GM23248 (cell line): ENCODE measurements around the gene TNIK. TPM values are rescaled to one million over a fixed set of nuclear protein-coding genes. Genes with fewer than 3 reads are reported as not detected.

ENCODE experiments used
- DNase-seq: peaks from one replicate; pipeline ENCODE4 v3.0.0-alpha.2; 2015
- H2AFZ ChIP-seq: fragments of 200-600 bp; sonication (generic); 2 replicates; pipeline ENCODE4 v1.6.1; 2016; ENCODE audit warnings: antibody characterized with exemption
- H3F3A ChIP-seq: fragments of 200-600 bp; sonication (generic); 2 replicates; pipeline ENCODE4 v1.6.1; 2016; ENCODE audit warnings: mild to moderate bottlenecking, antibody characterized with exemption, mixed run types; ENCODE audit not compliant: insufficient read depth
- H3K27ac ChIP-seq: fragments of 200-600 bp; sonication (generic); 2 replicates; pipeline ENCODE4 v1.5.1; 2016; ENCODE audit warnings: mild to moderate bottlenecking
- H3K27me3 ChIP-seq: fragments of 200-600 bp; sonication (generic); replicated peaks from 2 replicates; pipeline ENCODE4 v1.6.1; 2016; ENCODE audit warnings: mild to moderate bottlenecking; ENCODE audit not compliant: insufficient read depth
- H3K36me3 ChIP-seq: fragments of 200-600 bp; sonication (generic); 2 replicates; pipeline ENCODE4 v1.6.1; 2016; ENCODE audit warnings: low read depth, mild to moderate bottlenecking
- H3K4me1 ChIP-seq: fragments of 200-600 bp; sonication (generic); 2 replicates; pipeline ENCODE4 v1.6.1; 2016; ENCODE audit warnings: mild to moderate bottlenecking; ENCODE audit not compliant: insufficient read depth
- H3K4me2 ChIP-seq: fragments of 200-600 bp; sonication (generic); one replicate; pipeline ENCODE4 v1.6.1; 2016; ENCODE audit warnings: mild to moderate bottlenecking; ENCODE audit not compliant: unreplicated experiment
- H3K4me3 ChIP-seq: fragments of 200-600 bp; sonication (generic); 2 replicates; pipeline ENCODE4 v1.5.1; 2016; ENCODE audit warnings: mild to moderate bottlenecking
- H3K79me2 ChIP-seq: fragments of 200-600 bp; sonication (generic); 2 replicates; pipeline ENCODE4 v1.6.1; 2016; ENCODE audit warnings: mild to moderate bottlenecking; ENCODE audit not compliant: insufficient read depth
- H3K9ac ChIP-seq: fragments of 200-600 bp; sonication (generic); 2 replicates; pipeline ENCODE4 v1.6.1; 2016; ENCODE audit warnings: mild to moderate bottlenecking
- H3K9me2 ChIP-seq: fragments of 200-600 bp; sonication (generic); 2 replicates; pipeline ENCODE4 v1.6.1; 2016; ENCODE audit warnings: mixed run types, mild to moderate bottlenecking, moderate library complexity; ENCODE audit not compliant: insufficient read depth
- H3K9me3 ChIP-seq: fragments of 200-600 bp; sonication (generic); one replicate; pipeline ENCODE4 v1.6.1; 2017; ENCODE audit warnings: low read depth
- H4K20me1 ChIP-seq: fragments of 200-600 bp; sonication (generic); 2 replicates; pipeline ENCODE4 v1.6.0; 2016; ENCODE audit not compliant: insufficient read depth
- EZH2 ChIP-seq: fragments of 200-600 bp; sonication (generic); IDR thresholded peaks from 2 replicates; pipeline ENCODE4 v1.6.1; 2018; ENCODE audit warnings: antibody characterized with exemption, mild to moderate bottlenecking; ENCODE audit not compliant: insufficient read depth, poor library complexity, severe bottlenecking
- EZH2phosphoT487 ChIP-seq: fragments of 200-600 bp; sonication (generic); IDR thresholded peaks from 2 replicates; pipeline ENCODE4 v1.6.1; 2018; ENCODE audit warnings: antibody characterized with exemption, moderate library complexity, mild to moderate bottlenecking, low read depth; ENCODE audit not compliant: insufficient read depth
- WGBS, 2 experiments: methylation state at CpG; one replicate each; pipeline ENCODE4 v1.1.6; 2015 to 2017; ENCODE audit warnings: low lambda C conversion rate in 2 of 2, low coverage in 1 of 2; ENCODE audit errors: missing lambda C conversion rate in 2 of 2; 5-methylcytosine and 5-hydroxymethylcytosine counted together
- in situ Hi-C: fragments of 300-500 bp; cut with MboI; formaldehyde crosslinking; loops from 2 replicates; pipeline ENCODE4 v1.15.0; 2020
- polyA plus RNA-seq: library from polyadenylated mRNA; unstranded; fragments of >200 nt; fragmentation: Nextera tagmentation; extraction: Ambion mirVana; gene quantifications from 2 replicates; pipeline ENCODE4 v1.2.1, GENCODE V29; 2016
- total RNA-seq: library from RNA; depleted of rRNA; stranded (reverse); fragments of >200 nt; shearing (Covaris generic); gene quantifications from 2 replicates; pipeline ENCODE4 v1.2.3, GENCODE V29; 2014

Gene TNIK
- total and polyA plus RNA-seq, 2 experiments from 2014 or later = 0.80 to 2.3 TPM

GRCh38 chr3:171234298-171235010 is 225.8 kb downstream of the TNIK start:
- no peaks in the 10 kb centered on the region for H3K9me2 ChIP-seq
- no peak for DNase-seq
- no peaks in the 10 kb centered on the region for H3K9me3 ChIP-seq
- no peak overlapping the region for H3K27ac ChIP-seq
- in situ Hi-C loops = no loop called here
- H2AFZ ChIP-seq = no peak overlapping the region
- H3K36me3 ChIP-seq = no peaks in the 10 kb centered on the region
- 69 to 71% methylated on average over 8 of the region's 8 CpGs for WGBS, 2 experiments
- TF ChIP-seq EZH2phosphoT487 (no peak), EZH2 (no peak)
- no peaks in the 10 kb centered on the region for H3F3A ChIP-seq
- no peak overlapping the region for H3K4me2 ChIP-seq
- H3K4me3 ChIP-seq = no peak overlapping the region
- H3K79me2 ChIP-seq = no peaks in the 10 kb centered on the region
- no peaks in the 10 kb centered on the region for H3K4me1 ChIP-seq
- no peak overlapping the region for H3K9ac ChIP-seq
- no peaks in the 10 kb centered on the region for H3K27me3 ChIP-seq
- H4K20me1 ChIP-seq = no peaks in the 10 kb centered on the region

DNA sequence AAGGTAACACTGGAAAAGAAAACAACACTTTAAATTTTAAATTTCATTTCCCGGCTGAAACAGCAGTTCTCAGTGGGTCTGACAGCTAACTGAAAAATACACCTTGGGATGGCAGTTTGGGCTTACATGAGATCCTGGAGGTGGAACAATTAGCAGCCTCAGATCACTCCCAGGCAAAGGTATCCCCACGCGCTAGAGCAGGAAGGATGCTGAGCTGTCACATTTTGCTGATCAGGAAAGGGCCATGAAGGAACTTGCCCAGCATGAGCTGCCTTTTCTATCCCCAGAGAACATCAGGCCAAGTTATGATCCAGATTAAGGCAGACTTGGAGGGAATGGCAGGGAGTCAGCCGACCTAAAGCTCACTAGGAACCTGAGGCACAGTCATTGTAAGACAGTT is 228.8 kb downstream of the TNIK start:
- WGBS, 2 experiments = 89 to 97% methylated on average over 4 of the region's 4 CpGs
- H3K27me3 ChIP-seq = no peaks in the 10 kb centered on the region
- TF ChIP-seq EZH2 (no peak), EZH2phosphoT487 (no peak)

GRCh38 chr3:171230865-171231264 is 229.3 kb downstream of the TNIK start:
- Histone ChIP-seq H3K9ac (no peak overlapping the region), H3F3A (no peaks in the 10 kb centered on the region), H4K20me1 (no peaks in the 10 kb centered on the region), H3K4me2 (no peak overlapping the region), H3K4me1 (no peaks in the 10 kb centered on the region), H3K27ac (no peak overlapping the region), H3K27me3 (no peaks in the 10 kb centered on the region), H3K79me2 (no peaks in the 10 kb centered on the region), H3K36me3 (no peaks in the 10 kb centered on the region), H3K4me3 (no peak overlapping the region), H3K9me2 (no peaks in the 10 kb centered on the region), H3K9me3 (no peaks in the 10 kb centered on the region), H2AFZ (no peak overlapping the region)
- DNase-seq = no peak
- no peak for TF ChIP-seq EZH2
- no peak for TF ChIP-seq EZH2phosphoT487
- 71 to 74% methylated on average over 4 of the region's 4 CpGs for WGBS, 2 experiments
- in situ Hi-C loops = no loop called here

More for the DNA sequence above, 228.8 kb downstream of the TNIK start:
- Histone ChIP-seq H2AFZ (no peak overlapping the region), H3K36me3 (no peaks in the 10 kb centered on the region), H3K9me2 (no peaks in the 10 kb centered on the region), H3K9ac (no peak overlapping the region), H3K9me3 (no peaks in the 10 kb centered on the region), H3K4me2 (no peak overlapping the region), H3F3A (no peaks in the 10 kb centered on the region), H3K27ac (no peak overlapping the region), H3K79me2 (no peaks in the 10 kb centered on the region), H3K4me1 (no peaks in the 10 kb centered on the region), H4K20me1 (no peaks in the 10 kb centered on the region), H3K4me3 (no peak overlapping the region)
- in situ Hi-C loops = no loop called here
- DNase-seq = no peak

- DNase-seq = no peak
- H3K79me2 ChIP-seq = no peaks in the 10 kb centered on the region
- no peak overlapping the region for H3K4me3 ChIP-seq
- no peaks in the 10 kb centered on the region for H3K9me3 ChIP-seq
- 90 to 92% methylated on average over 2 of the region's 2 CpGs for WGBS, 2 experiments
- in situ Hi-C loops = no loop called here
- no peaks in the 10 kb centered on the region for H4K20me1 ChIP-seq
- H3K36me3 ChIP-seq = no peaks in the 10 kb centered on the region
- H3K4me2 ChIP-seq = no peak overlapping the region
- no peaks in the 10 kb centered on the region for H3K4me1 ChIP-seq
- no peaks in the 10 kb centered on the region for H3F3A ChIP-seq
- TF ChIP-seq EZH2phosphoT487 = no peak
- TF ChIP-seq EZH2 = no peak
- no peaks in the 10 kb centered on the region for H3K27me3 ChIP-seq
- no peak overlapping the region for H3K27ac ChIP-seq
- H3K9ac ChIP-seq = no peak overlapping the region
- no peaks in the 10 kb centered on the region for H3K9me2 ChIP-seq
- H2AFZ ChIP-seq = no peak overlapping the region
These were observed 231.0 kb downstream of the TNIK start for GRCh38 chr3:171229173-171229572.

DNA sequence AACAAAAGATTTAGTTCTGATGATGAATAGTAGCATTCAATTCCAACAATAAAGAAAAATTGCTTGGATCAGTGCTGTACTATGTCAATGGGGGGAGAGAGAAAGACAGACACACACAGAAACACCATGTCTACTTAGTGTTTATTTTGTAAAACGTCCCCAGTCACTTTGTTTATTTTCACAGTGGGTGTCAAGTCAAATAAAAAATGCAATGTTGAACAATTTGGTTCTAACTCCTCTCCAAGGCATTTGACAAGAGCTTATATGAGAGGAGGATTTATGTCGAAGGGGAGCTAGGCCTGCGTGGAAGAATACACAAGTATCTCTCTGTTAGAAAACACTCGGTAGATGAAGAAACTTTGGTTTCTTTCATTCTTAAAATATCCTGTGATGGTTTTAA is 232.0 kb downstream of the TNIK start:
- Histone ChIP-seq H3K4me3 (no peak overlapping the region), H4K20me1 (no peaks in the 10 kb centered on the region), H3K27me3 (no peaks in the 10 kb centered on the region), H2AFZ (no peak overlapping the region), H3K4me1 (no peaks in the 10 kb centered on the region), H3K9me2 (no peaks in the 10 kb centered on the region), H3K36me3 (no peaks in the 10 kb centered on the region), H3K4me2 (no peak overlapping the region), H3K9ac (no peak overlapping the region), H3K79me2 (no peaks in the 10 kb centered on the region), H3F3A (no peaks in the 10 kb centered on the region), H3K9me3 (no peaks in the 10 kb centered on the region), H3K27ac (no peak overlapping the region)
- in situ Hi-C loops = no loop called here
- DNase-seq = no peak
- TF ChIP-seq EZH2phosphoT487 (no peak), EZH2 (no peak)
- WGBS, 2 experiments = 58 to 61% methylated on average over 4 of the region's 4 CpGs
